Inflammatory macrophage treated with lipopolysaccharide for 4 hours (primary cell): ENCODE results near the gene APH1B.
"Not testable (repeated sequence)": the region's sequence is repeated elsewhere in the genome, so short reads cannot be mapped to it uniquely, and the experiment has no call there.

Experiments used
- DNase-seq: peaks from one replicate; pipeline ENCODE4 v3.0.0-alpha.2; 2020

APH1B gene

GRCh38 chr15:63301088-63301487 is 23.7 kb downstream of the APH1B start:
- DNase-seq, result no peak

GRCh38 chr15:63305260-63305659 is 27.9 kb downstream of the APH1B start:
- DNase-seq, result no peak

GRCh38 chr15:63306492-63307073 is 29.2 kb downstream of the APH1B start:
- no peak for DNase-seq

GRCh38 chr15:63308491-63308890 is 31.1 kb downstream of the APH1B start:
- no peak for DNase-seq

GRCh38 chr15:63308947-63309346 is 31.5 kb downstream of the APH1B start:
- DNase-seq, result no peak

GRCh38 chr15:63310646-63311045 is 33.2 kb downstream of the APH1B start:
- no peak for DNase-seq

GRCh38 chr15:63312286-63312685 is 34.9 kb downstream of the APH1B start:
- DNase-seq, result no peak

GRCh38 chr15:63313825-63314224 is 36.4 kb downstream of the APH1B start:
- DNase-seq, result no peak

- no peak for DNase-seq
Observed at GRCh38 chr15:63314409-63314808, 37.0 kb downstream of the APH1B start.

- no peak for DNase-seq
Observed at GRCh38 chr15:63318344-63318743, 40.9 kb downstream of the APH1B start.

GRCh38 chr15:63319065-63319464 is 41.7 kb downstream of the APH1B start:
- DNase-seq, result no peak

- DNase-seq, result not testable (repeated sequence)
Observed at GRCh38 chr15:63320446-63320845, 43.0 kb downstream of the APH1B start.

GRCh38 chr15:63320981-63321380 is 43.6 kb downstream of the APH1B start:
- DNase-seq, result not testable (repeated sequence)

GRCh38 chr15:63321462-63321861 is 44.1 kb downstream of the APH1B start:
- DNase-seq, result no peak

- DNase-seq, result no peak
Observed at GRCh38 chr15:63322541-63322940, 45.1 kb downstream of the APH1B start.

GRCh38 chr15:63323798-63324563 is 46.6 kb downstream of the APH1B start:
- no peak for DNase-seq

GRCh38 chr15:63324770-63325169 is 47.4 kb downstream of the APH1B start:
- DNase-seq, result no peak

GRCh38 chr15:63327648-63328421 is 50.4 kb downstream of the APH1B start:
- DNase-seq, result no peak

- no peak for DNase-seq
Observed at GRCh38 chr15:63329567-63330350, 52.4 kb downstream of the APH1B start.

GRCh38 chr15:63330926-63331325 is 53.5 kb downstream of the APH1B start:
- no peak for DNase-seq

- no peak for DNase-seq
Observed at GRCh38 chr15:63331456-63331855, 54.1 kb downstream of the APH1B start.

GRCh38 chr15:63332367-63333124 is 55.1 kb downstream of the APH1B start:
- no peak for DNase-seq
